NCI-H1417 (cell line): ENCODE results near the gene NDUFV1.

Source experiments
- DNase-seq, 3 experiments: peaks; one replicate each; lab custom pipeline; 2025; lab: John Stamatoyannopoulos, UW

Gene NDUFV1

DNA sequence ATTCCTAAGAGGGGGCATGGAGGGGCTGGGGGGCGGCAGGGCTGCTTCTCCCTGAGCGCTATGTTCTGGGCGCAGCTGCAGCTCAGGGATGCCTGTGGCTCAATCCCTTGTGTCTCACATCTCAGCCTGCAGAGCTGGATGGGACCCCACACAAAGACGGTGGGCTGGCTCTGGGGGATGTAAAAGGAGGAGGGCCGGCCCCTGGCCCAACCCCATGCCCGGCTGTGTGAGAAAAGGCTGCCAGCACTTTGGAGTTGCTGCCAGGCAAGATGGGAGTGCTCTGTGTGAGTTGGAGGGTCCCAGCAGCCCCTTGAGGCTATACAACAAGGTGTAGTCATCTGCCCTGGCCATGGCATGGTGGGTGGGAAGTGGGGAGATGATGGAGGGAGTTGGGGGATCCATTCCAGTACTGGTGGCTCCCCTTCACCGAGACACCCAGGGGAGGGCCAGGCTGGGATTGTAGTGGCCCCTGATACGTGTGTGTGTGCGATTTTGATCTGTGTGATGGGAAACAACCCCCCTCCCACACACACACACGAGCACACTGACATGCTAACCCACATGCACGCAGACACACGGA, 34.1 kb downstream of the NDUFV1 start:
- DNase-seq = no peak

- DNase-seq = no peak
Measured at GRCh38 chr11:67641338-67642172, 34.8 kb downstream of the NDUFV1 start.

GRCh38 chr11:67642173-67643120, 35.7 kb downstream of the NDUFV1 start:
- no peak for DNase-seq

DNA sequence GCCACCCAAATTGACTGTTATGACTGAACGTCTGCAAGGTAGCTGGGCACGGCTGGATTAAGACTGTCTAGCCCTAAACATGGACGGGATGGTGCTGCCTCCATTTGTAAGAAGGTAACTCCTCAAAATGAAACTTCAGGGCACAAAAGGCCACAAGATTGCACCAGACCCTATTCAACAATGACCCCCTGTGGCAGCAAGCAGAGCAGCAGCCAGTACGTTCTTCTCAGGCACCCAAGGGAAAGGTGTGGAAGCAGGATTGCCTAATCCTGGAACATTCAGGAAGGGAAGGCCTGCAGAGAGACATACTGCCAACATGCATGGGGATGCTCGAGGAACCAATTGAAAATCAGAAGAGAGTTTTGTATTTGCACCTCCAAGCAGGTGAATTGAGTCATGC, 37.3 kb downstream of the NDUFV1 start:
- peak in 1 of 3 experiments; percentile 27 for DNase-seq

DNA sequence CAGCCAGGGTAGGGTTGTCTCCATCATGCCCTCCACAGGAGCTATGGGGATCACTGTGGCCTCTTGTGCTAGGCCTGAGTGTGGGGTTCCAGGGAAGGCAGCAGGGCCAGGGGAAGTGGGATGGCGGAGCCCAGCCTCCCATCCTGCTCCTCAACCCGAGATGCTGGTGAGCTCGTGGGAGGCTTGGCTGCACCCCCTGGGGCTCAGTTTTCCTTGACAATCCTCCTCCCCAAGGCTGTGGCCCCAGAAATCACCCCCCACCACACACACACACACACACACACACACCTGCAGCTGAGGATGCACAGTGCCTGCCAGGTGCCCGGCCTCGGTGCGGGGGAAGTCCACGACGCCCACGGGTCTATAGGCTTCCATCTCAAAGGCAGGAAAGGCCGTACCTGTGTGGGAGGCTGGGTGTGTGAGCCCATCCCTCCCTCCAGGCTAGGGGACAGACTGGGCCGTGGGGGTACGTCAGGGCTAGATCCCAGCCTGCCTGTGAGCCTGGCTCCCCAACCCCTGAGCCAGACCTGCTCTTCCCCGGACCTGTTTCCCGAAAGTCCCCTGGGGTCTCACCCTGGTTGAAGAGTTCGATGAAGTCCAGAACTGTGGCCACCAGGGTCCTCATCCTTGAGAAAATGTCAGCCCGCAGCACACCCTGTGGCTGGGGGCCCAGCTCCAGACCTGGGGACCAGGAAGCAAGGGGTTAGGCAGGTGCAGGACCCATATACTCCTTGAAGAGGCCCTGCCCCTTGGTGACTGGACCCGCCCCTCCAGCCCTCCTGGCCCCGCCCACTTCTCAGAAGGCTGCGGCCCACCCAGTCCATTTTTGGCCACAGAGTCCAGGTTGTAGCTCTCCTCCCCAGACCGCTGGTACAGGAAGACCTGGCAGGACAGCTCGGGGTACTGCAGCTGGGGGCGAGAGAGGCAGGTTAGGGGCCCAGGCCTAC, 38.0 kb downstream of the NDUFV1 start:
- no peak for DNase-seq

DNA sequence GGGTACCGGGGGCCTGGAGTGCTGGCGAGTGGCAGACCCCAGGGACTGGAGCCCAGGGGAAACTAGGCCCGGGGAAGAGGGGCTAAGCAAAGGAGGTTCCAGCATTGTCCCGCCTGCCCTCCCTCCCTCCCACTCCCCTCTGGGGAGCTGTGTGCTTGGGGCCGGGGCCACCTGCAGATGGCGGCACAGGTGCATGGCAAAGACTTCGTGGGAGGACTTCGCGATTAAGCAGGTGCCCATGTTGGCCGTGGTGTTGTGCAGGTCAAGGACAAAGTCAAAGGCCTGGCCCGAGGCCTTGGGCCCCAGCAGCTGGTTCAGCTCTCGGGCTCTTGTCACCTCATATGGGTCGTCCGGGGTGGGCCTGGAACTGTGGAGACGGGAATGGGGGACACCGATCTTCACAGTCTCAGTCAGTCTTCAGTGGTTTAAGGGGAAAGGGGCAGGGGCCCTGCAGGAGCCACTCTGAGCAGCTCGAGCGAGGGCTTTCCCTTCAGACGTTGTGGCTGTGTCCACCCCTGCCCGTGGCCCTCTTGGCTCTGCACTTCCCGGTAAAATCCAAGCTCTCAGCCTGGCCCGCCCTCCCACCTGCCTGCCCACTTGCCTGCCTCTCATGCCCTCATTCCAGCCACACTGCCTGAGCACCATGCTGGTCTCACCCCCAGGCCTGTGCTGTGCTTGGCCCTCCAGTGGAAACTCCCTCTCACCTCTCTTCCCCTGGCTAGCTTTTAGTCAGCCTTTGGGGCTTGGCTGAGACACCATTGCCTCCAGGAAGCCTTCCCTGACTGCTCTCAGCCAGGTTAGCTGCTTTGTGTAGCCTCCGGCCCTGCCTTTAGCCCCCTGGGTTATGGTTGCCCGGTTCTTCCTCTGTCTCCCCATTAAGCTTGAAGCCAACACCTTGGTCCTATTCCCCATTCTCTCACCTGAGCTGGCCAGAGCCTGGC, 39.1 kb downstream of the NDUFV1 start:
- DNase-seq = peak in 1 of 3 experiments; percentile 11

GRCh38 chr11:67646535-67647336, 40.0 kb downstream of the NDUFV1 start:
- DNase-seq = no peak

- DNase-seq = no peak
Measured at GRCh38 chr11:67647471-67647870, 40.7 kb downstream of the NDUFV1 start.

GRCh38 chr11:67648140-67648795, 41.5 kb downstream of the NDUFV1 start:
- DNase-seq = peak in 2 of 3 experiments; percentile 56 to 68

DNA sequence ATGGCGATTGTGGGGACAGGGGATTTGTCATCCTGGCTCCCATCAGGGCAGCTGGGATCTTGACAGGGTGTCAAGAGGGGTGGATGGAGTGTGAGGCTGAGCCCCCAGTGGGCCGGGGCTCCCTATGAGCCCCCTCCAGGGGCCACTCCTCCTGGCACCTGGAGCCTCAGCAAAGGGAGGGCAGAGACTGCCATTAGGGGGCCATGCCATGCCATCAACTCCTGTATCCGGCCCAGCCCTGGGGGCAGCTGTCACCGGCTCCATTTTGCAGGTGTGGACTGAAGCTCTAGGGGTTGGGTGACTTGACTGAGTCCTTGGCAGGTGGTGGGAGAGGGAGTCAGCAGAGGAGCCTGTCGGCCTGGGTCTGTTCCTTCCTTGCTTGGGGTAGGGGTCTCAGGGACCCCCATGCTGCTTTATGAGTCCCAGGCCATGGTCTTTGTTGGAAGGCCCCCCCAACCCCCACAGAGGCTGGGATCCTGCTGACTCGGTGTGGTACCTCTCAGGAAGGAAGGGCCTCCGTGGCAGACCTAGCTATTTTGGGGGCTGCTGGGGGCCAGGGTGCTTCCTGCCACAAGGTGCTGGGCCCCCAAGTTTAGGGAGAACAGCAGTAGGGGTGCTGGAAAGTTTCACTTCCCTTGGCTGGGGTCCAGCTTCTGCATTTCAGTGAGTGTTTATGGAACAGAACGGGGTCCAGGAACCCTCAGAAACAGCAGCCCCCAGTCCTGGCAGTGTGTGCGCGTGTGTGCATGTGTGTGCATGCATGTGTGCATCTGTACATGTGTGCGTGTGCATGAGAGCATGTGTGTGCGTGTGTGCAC, 42.3 kb downstream of the NDUFV1 start:
- DNase-seq = no peak

DNA sequence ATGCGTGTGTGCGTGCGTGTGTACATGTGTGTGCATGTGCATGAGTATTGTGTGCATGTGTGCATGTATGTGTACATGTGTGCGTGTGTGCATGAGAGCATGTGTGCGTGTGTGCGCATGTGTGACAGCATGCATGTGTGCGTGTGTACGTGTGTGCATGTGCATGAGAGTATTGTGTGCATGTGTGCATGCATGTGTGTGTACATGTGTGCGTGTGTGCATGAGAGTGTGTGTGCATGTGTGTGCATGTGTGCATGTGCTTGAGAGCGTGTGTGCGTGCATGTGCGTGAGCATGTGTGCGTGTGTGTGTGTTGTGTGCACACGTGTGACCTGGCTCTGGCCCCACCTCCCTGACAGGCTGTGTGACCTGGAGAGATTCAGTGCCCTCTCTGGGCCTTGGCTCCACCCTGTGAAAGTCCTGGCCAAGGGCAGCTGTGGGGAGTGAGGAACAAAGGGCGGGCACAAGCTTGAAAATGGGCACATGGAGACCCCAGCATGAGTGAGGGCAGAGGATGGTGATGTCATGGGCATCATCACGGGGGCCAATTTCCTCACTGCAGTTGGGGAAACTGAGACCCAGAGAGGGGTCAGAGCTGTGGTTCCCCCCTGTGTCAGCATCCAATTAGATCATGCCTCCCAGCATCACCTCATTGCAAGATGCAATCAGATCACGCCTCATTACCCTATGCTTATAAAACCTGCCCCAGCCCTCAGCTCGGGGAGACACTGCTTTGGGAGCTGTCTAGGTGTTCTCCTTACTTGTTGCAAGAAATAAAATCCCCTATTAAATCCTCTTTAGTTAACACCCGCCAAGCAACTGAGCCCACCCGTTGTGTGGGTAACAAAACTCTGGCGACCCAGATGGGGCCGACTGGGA, 43.1 kb downstream of the NDUFV1 start:
- peak in 2 of 3 experiments; percentile 32 to 56 for DNase-seq

- DNase-seq = peak in 1 of 3 experiments; percentile 45
Measured at GRCh38 chr11:67651976-67652781, 45.4 kb downstream of the NDUFV1 start.

DNA sequence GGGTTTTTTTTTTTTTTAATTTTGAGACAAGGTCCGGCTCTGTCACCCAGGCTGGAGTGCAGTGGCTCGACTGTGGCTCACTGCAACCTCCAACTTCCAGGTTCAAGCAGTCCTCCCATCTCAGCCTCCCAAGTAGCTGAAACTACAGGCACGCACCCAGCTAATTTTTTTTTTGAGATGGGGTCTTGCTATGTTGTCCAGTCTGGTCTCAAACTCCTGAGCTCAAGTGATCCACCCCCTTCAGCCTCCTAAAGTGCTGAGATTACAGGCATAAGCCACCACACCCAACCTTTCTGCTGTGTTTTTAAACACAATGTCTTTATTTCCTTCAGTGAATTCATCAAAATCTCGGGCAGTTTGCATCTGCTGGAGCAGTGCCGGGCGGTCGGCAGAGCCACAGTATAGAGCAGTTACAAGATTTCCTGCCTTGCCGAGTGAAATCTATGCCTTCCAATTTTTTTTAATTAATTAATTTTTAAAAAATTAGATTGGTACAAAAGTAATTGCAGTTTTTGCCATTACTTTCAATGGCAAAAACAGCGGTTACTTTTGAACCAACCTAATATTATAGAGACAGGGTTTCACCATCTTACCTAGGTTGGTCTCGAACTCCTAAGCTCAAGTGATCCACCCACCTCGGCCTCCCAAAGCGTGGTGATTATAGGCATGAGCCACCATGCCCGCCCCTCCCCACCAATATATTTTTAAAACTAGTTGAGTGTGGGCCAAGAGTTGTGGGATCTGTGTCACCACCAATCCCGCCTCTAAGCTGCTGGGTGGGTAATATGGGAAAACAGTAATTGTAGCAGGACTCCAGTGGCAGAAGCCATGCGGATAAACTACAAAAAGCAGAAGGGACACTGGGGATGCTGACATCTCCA, 46.5 kb downstream of the NDUFV1 start:
- no peak for DNase-seq

GRCh38 chr11:67654225-67654624, 47.5 kb downstream of the NDUFV1 start:
- no peak for DNase-seq
